Measurements from ENCODE around the gene CPEB3.

- TF ChIP-seq, protein P1, sequence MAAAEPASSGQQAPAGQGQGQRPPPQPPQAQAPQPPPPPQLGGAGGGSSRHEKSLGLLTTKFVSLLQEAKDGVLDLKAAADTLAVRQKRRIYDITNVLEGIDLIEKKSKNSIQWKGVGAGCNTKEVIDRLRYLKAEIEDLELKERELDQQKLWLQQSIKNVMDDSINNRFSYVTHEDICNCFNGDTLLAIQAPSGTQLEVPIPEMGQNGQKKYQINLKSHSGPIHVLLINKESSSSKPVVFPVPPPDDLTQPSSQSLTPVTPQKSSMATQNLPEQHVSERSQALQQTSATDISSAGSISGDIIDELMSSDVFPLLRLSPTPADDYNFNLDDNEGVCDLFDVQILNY (CRISPR knock-in tag; IDR thresholded peaks at IDR 0.05), result no peak
- no peak for TF ChIP-seq POLR2AphosphoS5 (IDR thresholded peaks at IDR 0.05; ENCODE audit: control insufficient read depth, insufficient read depth, low read depth, low read length)
- TF ChIP-seq, protein P2, sequence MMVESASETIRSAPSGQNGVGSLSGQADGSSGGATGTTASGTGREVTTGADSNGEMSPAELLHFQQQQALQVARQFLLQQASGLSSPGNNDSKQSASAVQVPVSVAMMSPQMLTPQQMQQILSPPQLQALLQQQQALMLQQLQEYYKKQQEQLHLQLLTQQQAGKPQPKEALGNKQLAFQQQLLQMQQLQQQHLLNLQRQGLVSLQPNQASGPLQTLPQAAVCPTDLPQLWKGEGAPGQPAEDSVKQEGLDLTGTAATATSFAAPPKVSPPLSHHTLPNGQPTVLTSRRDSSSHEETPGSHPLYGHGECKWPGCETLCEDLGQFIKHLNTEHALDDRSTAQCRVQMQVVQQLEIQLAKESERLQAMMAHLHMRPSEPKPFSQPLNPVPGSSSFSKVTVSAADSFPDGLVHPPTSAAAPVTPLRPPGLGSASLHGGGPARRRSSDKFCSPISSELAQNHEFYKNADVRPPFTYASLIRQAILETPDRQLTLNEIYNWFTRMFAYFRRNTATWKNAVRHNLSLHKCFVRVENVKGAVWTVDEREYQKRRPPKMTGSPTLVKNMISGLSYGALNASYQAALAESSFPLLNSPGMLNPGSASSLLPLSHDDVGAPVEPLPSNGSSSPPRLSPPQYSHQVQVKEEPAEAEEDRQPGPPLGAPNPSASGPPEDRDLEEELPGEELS (CRISPR knock-in tag; IDR thresholded peaks at IDR 0.05; ENCODE audit: borderline replicate concordance), result no peak
These were observed 164.7 kb downstream of the CPEB3 start for GRCh38 chr10:92126100-92126650.

Measured in K562 (cell line).